GM18517 (cell line): ENCODE data around the gene GRAMD1A.
"Not testable (repeated sequence)": the region's sequence is repeated elsewhere in the genome, so short reads cannot be mapped to it uniquely, and the experiment has no call there.

ENCODE experiments used
- ATAC-seq: cut with Tn5 transposase; IDR thresholded peaks from one replicate; pipeline ENCODE4 v1.9.1; 2021; ENCODE audit warnings: mild to moderate bottlenecking, moderate library complexity; ENCODE audit not compliant: unreplicated experiment

The GRAMD1A gene

GRCh38 chr19:34999498-35000337 lies at the start of gene GRAMD1A:
GRAMD1A (plus strand) TSS chr19:35000323; CDS start chr19:35000479, 156 bp downstream.
- no peak for ATAC-seq

GRCh38 chr19:34953092-34953491 lies 47.0 kb upstream of the GRAMD1A start:
- ATAC-seq, result no peak

- no peak for ATAC-seq
Measured at GRCh38 chr19:34957830-34958751, 42.0 kb upstream of the GRAMD1A start.

- no peak for ATAC-seq
Measured at GRCh38 chr19:34959021-34959420, 41.1 kb upstream of the GRAMD1A start.

- no peak for ATAC-seq
Measured at GRCh38 chr19:34960103-34960805, 39.9 kb upstream of the GRAMD1A start.

- no peak for ATAC-seq
Measured at GRCh38 chr19:34960940-34961679, 39.0 kb upstream of the GRAMD1A start.

GRCh38 chr19:34961775-34962686 lies 38.1 kb upstream of the GRAMD1A start:
- ATAC-seq, result no peak

- ATAC-seq, result no peak
Measured at GRCh38 chr19:34962687-34963572, 37.2 kb upstream of the GRAMD1A start.

GRCh38 chr19:34963573-34964406 lies 36.3 kb upstream of the GRAMD1A start, which contains the start of gene ZNF792:
ZNF792 (minus strand) TSS chr19:34964229; CDS start chr19:34963662, 567 bp downstream.
- ATAC-seq, result no peak

- no peak for ATAC-seq
Measured at GRCh38 chr19:34964598-34964997, 35.5 kb upstream of the GRAMD1A start.

- ATAC-seq, result not testable (repeated sequence)
Measured at GRCh38 chr19:34965505-34965904, 34.6 kb upstream of the GRAMD1A start.

- no peak for ATAC-seq
Measured at GRCh38 chr19:34967551-34967950, 32.6 kb upstream of the GRAMD1A start.

- no peak for ATAC-seq
Measured at GRCh38 chr19:34969721-34970120, 30.4 kb upstream of the GRAMD1A start.

GRCh38 chr19:34970185-34970780 lies 29.8 kb upstream of the GRAMD1A start:
- not testable (repeated sequence) for ATAC-seq

GRCh38 chr19:34972163-34972705 lies 27.9 kb upstream of the GRAMD1A start:
- ATAC-seq, result no peak

GRCh38 chr19:34974646-34975045 lies 25.5 kb upstream of the GRAMD1A start:
- no peak for ATAC-seq

- no peak for ATAC-seq
Measured at GRCh38 chr19:34975056-34975455, 25.1 kb upstream of the GRAMD1A start.
